GM10248 (cell line): ENCODE results near the gene SLC25A17.
A peak's percentile ranks its signal among the peaks of the same experiment; 100 is the strongest.
"Not testable (repeated sequence)": the region's sequence is repeated elsewhere in the genome, so short reads cannot be mapped to it uniquely, and the experiment has no call there.

Source experiments
- CTCF ChIA-PET: fragments of 300-600 bp; sonication (Branson Sonifier 250); formaldehyde crosslinking; extraction: SDS; loops from one replicate; lab custom pipeline; 2021; ENCODE audit warnings: antibody characterized with exemption; lab: Yijun Ruan, JAX
- POLR2A ChIA-PET: fragments of 350-650 bp; sonication (Branson Sonifier 250); formaldehyde crosslinking; extraction: SDS; loops from one replicate; lab custom pipeline; 2020; ENCODE audit warnings: antibody characterized with exemption; lab: Yijun Ruan, JAX
- DNase-seq: peaks from one replicate; pipeline ENCODE4 v3.0.0; 2012; ENCODE audit errors: extremely low spot score
- TF ChIP-seq, protein P1 (sequence below): IDR thresholded peaks from 2 replicates; pipeline ENCODE4 v1.5.1; 2012; ENCODE audit warnings: mild to moderate bottlenecking, low read depth; ENCODE audit errors: extremely low read depth, missing control alignments, control extremely low read depth

Gene SLC25A17, protein sequence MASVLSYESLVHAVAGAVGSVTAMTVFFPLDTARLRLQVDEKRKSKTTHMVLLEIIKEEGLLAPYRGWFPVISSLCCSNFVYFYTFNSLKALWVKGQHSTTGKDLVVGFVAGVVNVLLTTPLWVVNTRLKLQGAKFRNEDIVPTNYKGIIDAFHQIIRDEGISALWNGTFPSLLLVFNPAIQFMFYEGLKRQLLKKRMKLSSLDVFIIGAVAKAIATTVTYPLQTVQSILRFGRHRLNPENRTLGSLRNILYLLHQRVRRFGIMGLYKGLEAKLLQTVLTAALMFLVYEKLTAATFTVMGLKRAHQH

DNA sequence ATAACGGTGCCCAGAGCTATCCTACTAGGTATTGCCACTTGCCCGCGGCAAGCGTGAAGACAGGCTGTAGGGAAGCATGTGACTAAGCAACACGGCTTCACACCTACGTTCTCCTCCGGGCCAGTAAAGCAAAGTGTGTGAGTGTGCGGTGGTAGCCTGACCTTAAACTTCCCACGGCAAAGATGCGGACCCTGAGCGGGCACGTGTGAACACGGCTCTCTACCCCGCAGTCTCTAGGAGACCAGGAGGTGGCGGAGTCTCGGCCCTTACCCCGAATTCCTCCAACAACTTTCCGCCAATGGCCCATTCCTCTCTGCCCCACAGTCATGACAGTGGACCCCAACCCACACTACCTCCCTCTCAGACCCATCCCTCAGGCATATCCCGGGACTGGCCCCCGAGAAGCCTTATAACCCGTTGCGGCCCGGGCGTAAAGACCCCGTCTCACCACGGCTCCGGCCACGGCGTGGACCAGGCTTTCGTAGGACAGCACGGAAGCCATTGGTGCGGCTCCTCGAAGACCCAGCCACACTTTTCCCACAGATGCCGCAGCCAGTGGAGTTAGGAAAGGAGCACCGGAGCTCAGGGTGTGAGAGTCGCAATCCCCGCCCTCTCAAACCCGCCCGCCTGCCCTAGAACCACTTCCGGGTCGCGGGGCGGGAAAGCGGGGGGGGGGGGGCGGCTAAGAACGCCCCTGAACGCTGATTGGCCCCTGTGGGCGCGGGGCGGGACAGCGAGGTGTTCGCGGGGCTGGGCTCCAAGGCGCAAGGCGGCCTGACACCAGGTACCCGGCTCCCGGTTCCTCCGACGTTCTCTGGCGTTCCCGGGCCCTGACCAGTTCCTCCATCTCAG lies at the start of gene SLC25A17:
SLC25A17 (minus strand) TSS at position 600 of the 852 bp plus-strand sequence; CDS start at position 502, 98 bp downstream.
- CTCF ChIA-PET, result interaction anchor here (0.8 to 1.4 kb wide), 7 partner anchors 9 to 470 kb away, joined by 3 to 6 read pairs (median 3); partner anchors contain the start of genes ST13 and XPNPEP3

DNA sequence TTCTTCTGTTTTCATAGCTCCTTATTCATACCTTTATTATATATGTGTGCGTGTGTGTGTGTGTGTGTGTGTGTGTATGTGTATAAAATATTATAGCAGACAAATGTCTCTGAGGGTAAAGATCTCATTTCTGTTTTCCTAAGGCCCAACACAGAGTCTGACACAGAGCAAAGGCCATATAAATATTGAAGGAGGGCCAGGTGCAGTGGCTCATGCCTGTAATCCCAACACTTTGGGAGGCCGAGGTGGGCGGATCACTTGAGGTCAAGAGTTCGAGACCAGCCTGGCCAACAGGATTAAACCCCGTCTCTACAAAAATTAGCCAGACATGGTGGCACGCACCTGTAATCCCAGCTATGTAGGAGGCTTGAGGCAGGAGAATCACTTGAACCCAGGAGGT lies 49.2 kb upstream of the SLC25A17 start:
- POLR2A ChIA-PET, DNase-seq: not testable (repeated sequence)
- CTCF ChIA-PET, result interaction anchor here (1.1 to 4.2 kb wide), 2 partner anchors 12 to 16 kb away, joined by 3 to 24 read pairs; partner anchors contain the start of genes ST13 and XPNPEP3

More for the DNA sequence above, at the start of gene SLC25A17:
- peak; percentile 97 for DNase-seq
- TF ChIP-seq, protein P1, sequence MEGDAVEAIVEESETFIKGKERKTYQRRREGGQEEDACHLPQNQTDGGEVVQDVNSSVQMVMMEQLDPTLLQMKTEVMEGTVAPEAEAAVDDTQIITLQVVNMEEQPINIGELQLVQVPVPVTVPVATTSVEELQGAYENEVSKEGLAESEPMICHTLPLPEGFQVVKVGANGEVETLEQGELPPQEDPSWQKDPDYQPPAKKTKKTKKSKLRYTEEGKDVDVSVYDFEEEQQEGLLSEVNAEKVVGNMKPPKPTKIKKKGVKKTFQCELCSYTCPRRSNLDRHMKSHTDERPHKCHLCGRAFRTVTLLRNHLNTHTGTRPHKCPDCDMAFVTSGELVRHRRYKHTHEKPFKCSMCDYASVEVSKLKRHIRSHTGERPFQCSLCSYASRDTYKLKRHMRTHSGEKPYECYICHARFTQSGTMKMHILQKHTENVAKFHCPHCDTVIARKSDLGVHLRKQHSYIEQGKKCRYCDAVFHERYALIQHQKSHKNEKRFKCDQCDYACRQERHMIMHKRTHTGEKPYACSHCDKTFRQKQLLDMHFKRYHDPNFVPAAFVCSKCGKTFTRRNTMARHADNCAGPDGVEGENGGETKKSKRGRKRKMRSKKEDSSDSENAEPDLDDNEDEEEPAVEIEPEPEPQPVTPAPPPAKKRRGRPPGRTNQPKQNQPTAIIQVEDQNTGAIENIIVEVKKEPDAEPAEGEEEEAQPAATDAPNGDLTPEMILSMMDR, result peak; percentile 26
- POLR2A ChIA-PET, result interaction anchor here (0.6 kb wide), 1 partner anchor 13 kb away, joined by 4 read pairs; no protein-coding TSS in a partner anchor

DNA sequence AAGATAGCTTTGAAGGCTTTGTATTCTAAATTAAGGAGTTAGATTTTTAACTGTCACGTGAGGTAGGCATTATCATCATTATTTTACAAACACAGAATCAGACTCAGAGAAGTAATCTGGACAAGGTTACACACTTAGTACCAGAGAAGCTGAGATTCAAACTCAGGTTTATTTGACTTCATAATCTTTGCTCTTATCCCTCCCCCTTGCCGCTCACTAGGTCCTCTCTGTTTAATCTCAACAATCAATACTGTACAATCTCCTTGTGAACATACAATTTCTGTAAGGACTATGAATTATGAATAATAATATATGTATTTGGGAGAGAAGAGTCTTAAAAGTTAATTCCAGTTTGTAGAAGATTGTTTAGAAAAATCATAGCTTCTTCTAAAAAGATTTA lies 48.0 kb upstream of the SLC25A17 start:
- ChIA-PET POLR2A (interaction anchor here (0.6 kb wide), 1 partner anchor 81 kb away, joined by 5 read pairs; no protein-coding TSS in a partner anchor), CTCF (interaction anchor here (1.0 to 4.2 kb wide), 6 partner anchors 11 to 46 kb away, joined by 3 to 24 read pairs (median 3); partner anchors contain the start of genes ST13 and XPNPEP3)
- TF ChIP-seq, protein P1, result no peak
- no peak for DNase-seq

DNA sequence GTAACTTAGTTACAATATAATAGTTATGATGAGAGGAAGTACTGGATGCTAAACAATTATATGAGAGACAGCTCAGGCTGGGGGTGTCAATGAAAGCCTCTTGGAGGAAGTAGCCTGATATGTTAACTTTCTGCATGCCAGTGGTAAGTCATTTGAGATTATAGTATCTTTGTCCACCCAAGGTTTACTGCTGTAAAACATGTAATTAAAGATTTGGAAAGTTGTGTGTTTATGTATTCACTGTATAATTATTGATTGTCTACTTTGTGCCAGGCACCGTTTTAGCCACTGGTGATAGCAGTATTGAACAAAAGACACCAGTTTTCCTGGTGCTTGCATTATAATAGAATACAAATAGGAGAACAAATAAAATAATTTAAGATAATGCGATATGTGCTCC lies 43.4 kb upstream of the SLC25A17 start:
- DNase-seq, result no peak
- TF ChIP-seq, protein P1, result no peak
- ChIA-PET CTCF (interaction anchor here (2.3 kb wide), 1 partner anchor 60 kb away, joined by 5 read pairs; no protein-coding TSS in a partner anchor), POLR2A (no interaction called here)

DNA sequence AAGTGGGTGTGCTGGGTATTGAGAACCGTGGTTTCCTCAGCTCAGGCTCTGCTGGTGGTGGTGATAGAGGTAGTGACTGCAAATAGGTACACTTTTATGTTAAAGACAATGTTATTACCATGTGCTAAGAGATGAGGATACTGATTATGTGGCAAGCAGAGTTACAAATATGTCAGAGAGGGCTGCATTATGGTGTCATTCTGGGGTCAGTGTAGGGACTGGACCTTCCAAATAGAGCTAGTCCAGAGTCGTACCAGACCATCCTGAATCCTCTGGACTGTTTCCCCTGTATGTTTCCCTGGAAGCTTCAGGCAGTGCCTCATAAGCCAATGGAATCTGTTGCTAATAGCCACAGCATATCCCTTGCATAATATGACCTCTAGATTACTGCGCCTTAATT lies 42.9 kb upstream of the SLC25A17 start, which contains the start of gene DNAJB7:
DNAJB7 (minus strand) TSS at position 101 of the 400 bp plus-strand sequence. CDS start 119 bp downstream, outside the sequence.
- ChIA-PET CTCF (interaction anchor here (2.3 kb wide), 1 partner anchor 60 kb away, joined by 5 read pairs; no protein-coding TSS in a partner anchor), POLR2A (no interaction called here)
- TF ChIP-seq, protein P1, result no peak

DNA sequence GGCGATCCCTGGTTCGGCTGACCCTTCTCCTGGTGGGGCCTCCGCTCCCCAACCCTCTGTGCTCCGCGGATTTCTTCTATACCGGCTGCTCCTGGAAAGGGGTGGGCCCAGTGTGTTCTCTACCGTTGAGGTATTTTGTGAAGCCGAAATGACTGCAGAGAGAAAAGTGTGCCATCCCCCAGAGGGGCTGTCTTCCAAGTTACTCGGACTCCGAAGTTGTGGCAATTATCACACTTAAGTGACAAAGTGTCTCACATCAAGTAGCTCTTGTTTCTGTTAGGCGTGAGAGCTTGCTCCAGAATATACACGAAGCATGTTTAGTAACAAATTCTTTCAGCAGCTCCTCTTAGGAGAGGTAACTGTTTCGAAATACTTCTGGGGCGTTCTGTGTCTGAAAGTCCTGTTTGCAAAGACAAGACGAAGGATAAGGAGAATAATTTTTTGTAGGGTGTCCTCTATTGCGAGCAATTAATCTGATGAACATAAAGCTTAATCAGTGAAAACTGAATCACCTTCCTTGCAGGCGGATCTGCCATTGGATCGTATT lies 38.2 kb upstream of the SLC25A17 start:
- DNase-seq, result no peak
- CTCF ChIA-PET, result interaction anchor here (0.9 to 4.2 kb wide), 9 partner anchors 11 to 380 kb away, joined by 3 to 24 read pairs (median 4); no protein-coding TSS in a partner anchor
- TF ChIP-seq, protein P1, result no peak
- POLR2A ChIA-PET, result interaction anchor here (0.6 to 1.3 kb wide), 4 partner anchors 43 to 1767 kb away, joined by 3 to 4 read pairs (median 3); partner anchors contain the start of gene TEF

More for the DNA sequence above, 42.9 kb upstream of the SLC25A17 start, which contains the start of gene DNAJB7:
- DNase-seq, result no peak
